NCI-H2196 treated with DMSO at 0.1 percent for 48 hours (cell line): ENCODE results near the gene ATP8A2.

Experiments used
- DNase-seq: peaks from one replicate; lab custom pipeline; 2025; ENCODE audit not compliant: unreplicated experiment; lab: John Stamatoyannopoulos, UW

The ATP8A2 gene

GRCh38 chr13:25872481-25873241 is 500.9 kb downstream of the ATP8A2 start:
- DNase-seq = no peak

GRCh38 chr13:25873242-25873612 is 501.5 kb downstream of the ATP8A2 start:
- DNase-seq = no peak

GRCh38 chr13:25874064-25874737 is 502.4 kb downstream of the ATP8A2 start:
- no peak for DNase-seq

- no peak for DNase-seq
Observed at GRCh38 chr13:25874907-25875306, 503.1 kb downstream of the ATP8A2 start.

GRCh38 chr13:25876247-25876646 is 504.5 kb downstream of the ATP8A2 start:
- no peak for DNase-seq

GRCh38 chr13:25879466-25879865 is 507.7 kb downstream of the ATP8A2 start:
- DNase-seq = no peak

GRCh38 chr13:25881136-25881926 is 509.6 kb downstream of the ATP8A2 start:
- DNase-seq = no peak

- DNase-seq = peak; percentile 21
Observed at GRCh38 chr13:25881971-25882451, 510.2 kb downstream of the ATP8A2 start.

GRCh38 chr13:25882466-25883357 is 510.9 kb downstream of the ATP8A2 start:
- DNase-seq = no peak

- DNase-seq = no peak
Observed at GRCh38 chr13:25885418-25885817, 513.6 kb downstream of the ATP8A2 start.

- DNase-seq = no peak
Observed at GRCh38 chr13:25886438-25887214, 514.9 kb downstream of the ATP8A2 start.

- no peak for DNase-seq
Observed at GRCh38 chr13:25887962-25888655, 516.3 kb downstream of the ATP8A2 start.

- no peak for DNase-seq
Observed at GRCh38 chr13:25890671-25891212, 519.0 kb downstream of the ATP8A2 start.

GRCh38 chr13:25898991-25899390 is 527.2 kb downstream of the ATP8A2 start:
- no peak for DNase-seq

GRCh38 chr13:25899464-25899863 is 527.7 kb downstream of the ATP8A2 start:
- DNase-seq = no peak

- DNase-seq = no peak
Observed at GRCh38 chr13:25899952-25900351, 528.2 kb downstream of the ATP8A2 start.

GRCh38 chr13:25901460-25902376 is 529.9 kb downstream of the ATP8A2 start:
- no peak for DNase-seq

- DNase-seq = no peak
Observed at GRCh38 chr13:25902455-25902854, 530.7 kb downstream of the ATP8A2 start.
